Karpas-422 (cell line): Measurements from ENCODE around the gene GSTT2. TPM values are rescaled to one million over a fixed set of nuclear protein-coding genes. Genes with fewer than 3 reads are reported as not detected.
"Not testable (repeated sequence)": the region's sequence is repeated elsewhere in the genome, so short reads cannot be mapped to it uniquely, and the experiment has no call there.

Experiments used
- DNase-seq: peaks from one replicate; pipeline ENCODE4 v3.0.0-alpha.2; 2015
- H2AFZ ChIP-seq: fragments of 200-600 bp; sonication (generic); 2 replicates; pipeline ENCODE4 v1.6.1; 2014; ENCODE audit warnings: antibody characterized with exemption, low read length, mixed read lengths
- H3K27ac ChIP-seq: fragments of 200-600 bp; sonication (generic); 2 replicates; pipeline ENCODE4 v1.5.1; 2014; ENCODE audit warnings: mild to moderate bottlenecking, low read length, moderate library complexity
- H3K27me3 ChIP-seq: fragments of 200-600 bp; sonication (generic); 2 replicates; pipeline ENCODE4 v1.6.1; 2014; ENCODE audit warnings: low read length, mixed read lengths
- H3K36me3 ChIP-seq: fragments of 200-600 bp; sonication (generic); 2 replicates; pipeline ENCODE4 v1.6.1; 2014; ENCODE audit warnings: low read length, mixed read lengths; ENCODE audit not compliant: insufficient read depth
- H3K4me1 ChIP-seq: fragments of 200-600 bp; sonication (generic); 2 replicates; pipeline ENCODE4 v1.6.1; 2014; ENCODE audit warnings: mild to moderate bottlenecking, low read length, mixed read lengths
- H3K4me2 ChIP-seq: fragments of 200-600 bp; sonication (generic); 2 replicates; pipeline ENCODE4 v1.6.1; 2014; ENCODE audit warnings: low read length, low read depth, mild to moderate bottlenecking; ENCODE audit not compliant: poor library complexity, severe bottlenecking
- H3K4me3 ChIP-seq: fragments of 200-600 bp; sonication (generic); 2 replicates; pipeline ENCODE4 v1.5.1; 2014; ENCODE audit warnings: mild to moderate bottlenecking, antibody characterized with exemption, low read length, mixed read lengths
- H3K79me2 ChIP-seq: fragments of 200-600 bp; sonication (generic); 2 replicates; pipeline ENCODE4 v1.6.1; 2014; ENCODE audit warnings: mild to moderate bottlenecking, low read length, mixed read lengths
- H3K9ac ChIP-seq: fragments of 200-600 bp; sonication (generic); 2 replicates; pipeline ENCODE4 v1.6.0; 2014; ENCODE audit warnings: low read length
- H3K9me2 ChIP-seq: fragments of 200-600 bp; sonication (generic), shearing (Covaris generic); replicated peaks from 2 replicates; pipeline ENCODE4 v1.6.0; 2014; ENCODE audit warnings: mild to moderate bottlenecking, low read length, moderate library complexity; ENCODE audit not compliant: insufficient read depth
- H3K9me3 ChIP-seq: fragments of 300-700, 200-600 bp; sonication (generic); 2 replicates; pipeline ENCODE4 v1.6.1; 2014; ENCODE audit warnings: low read length, mixed read lengths
- H4K20me1 ChIP-seq: fragments of 200-600 bp; sonication (generic); 2 replicates; pipeline ENCODE4 v1.6.1; 2014; ENCODE audit warnings: mild to moderate bottlenecking, antibody characterized with exemption, low read length, low read depth; ENCODE audit not compliant: insufficient read depth
- total RNA-seq: library from RNA; depleted of rRNA; stranded (reverse); fragments of >200 nt; shearing (Covaris generic); gene quantifications from 2 replicates; pipeline ENCODE4 v1.2.3, GENCODE V29; 2014; ENCODE audit warnings: low replicate concordance

GSTT2 gene
- total RNA-seq, 1 experiment from 2014 or later: not detected

DNA sequence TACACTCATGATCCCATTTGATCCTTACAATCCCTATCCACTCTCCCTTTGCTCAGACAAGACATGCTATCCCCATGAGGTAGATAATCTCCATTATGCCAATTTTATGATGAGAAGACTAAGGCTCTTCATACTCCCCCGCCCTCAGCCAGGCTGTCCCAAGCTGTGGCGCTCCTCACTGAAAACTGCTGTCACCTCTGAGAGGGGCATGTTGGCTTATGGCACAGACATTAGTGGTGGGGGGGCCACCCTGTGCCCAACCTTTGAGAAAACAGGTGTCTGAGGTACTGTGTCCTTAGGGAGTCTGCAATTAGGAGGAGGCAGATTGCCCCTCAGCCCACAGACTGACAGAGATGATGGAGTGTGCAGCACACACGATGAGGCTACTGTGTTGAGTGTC lies 10.9 kb upstream of the GSTT2 start:
- Histone ChIP-seq H3K9ac (0 out of 2 replicates have a peak overlapping the region, but pooled peaks have one; percentile 27), H3K4me1 (peaks cover 31% of the 10 kb centered on the region), H3K9me3 (no peaks in the 10 kb centered on the region), H2AFZ (no peak overlapping the region), H3K36me3 (peaks cover 27% of the 10 kb centered on the region), H3K27me3 (no peaks in the 10 kb centered on the region), H3K4me3 (no peak overlapping the region; the same call in 1 of the 2 replicates), H4K20me1 (peaks cover 6% of the 10 kb centered on the region), H3K9me2 (no peaks in the 10 kb centered on the region), H3K4me2 (peak overlapping the region; percentile 27), H3K27ac (peak overlapping the region; percentile 79), H3K79me2 (peaks cover 25% of the 10 kb centered on the region)
- DNase-seq: peak; percentile 57

GRCh38 chr22:23970201-23970641 lies 9.7 kb upstream of the GSTT2 start:
- Histone ChIP-seq H3K9ac (no peak overlapping the region), H2AFZ (no peak overlapping the region), H3K4me3 (no peak overlapping the region), H3K4me2 (no peak overlapping the region), H3K27me3 (no peaks in the 10 kb centered on the region), H3K27ac (peak overlapping the region; percentile 79; the same call in 1 of the 2 replicates), H4K20me1 (peaks cover 6% of the 10 kb centered on the region), H3K9me2 (no peaks in the 10 kb centered on the region), H3K4me1 (peaks cover 31% of the 10 kb centered on the region), H3K36me3 (peaks cover 27% of the 10 kb centered on the region), H3K79me2 (peaks cover 25% of the 10 kb centered on the region), H3K9me3 (no peaks in the 10 kb centered on the region)
- DNase-seq: peak; percentile 52

- Histone ChIP-seq H4K20me1 (peaks cover 6% of the 10 kb centered on the region), H3K9ac (0 out of 2 replicates have a peak overlapping the region, but pooled peaks have one; percentile 37), H2AFZ (no peak overlapping the region), H3K9me3 (no peaks in the 10 kb centered on the region), H3K27ac (peak overlapping the region; percentile 79), H3K4me1 (peaks cover 31% of the 10 kb centered on the region), H3K4me3 (0 out of 2 replicates have a peak overlapping the region, but pooled peaks have one; percentile 13), H3K27me3 (no peaks in the 10 kb centered on the region), H3K4me2 (peak overlapping the region; percentile 14), H3K36me3 (peaks cover 27% of the 10 kb centered on the region), H3K9me2 (no peaks in the 10 kb centered on the region), H3K79me2 (peaks cover 25% of the 10 kb centered on the region)
- peak; percentile 54 for DNase-seq
Measured at GRCh38 chr22:23970816-23971486, 9.0 kb upstream of the GSTT2 start.

DNA sequence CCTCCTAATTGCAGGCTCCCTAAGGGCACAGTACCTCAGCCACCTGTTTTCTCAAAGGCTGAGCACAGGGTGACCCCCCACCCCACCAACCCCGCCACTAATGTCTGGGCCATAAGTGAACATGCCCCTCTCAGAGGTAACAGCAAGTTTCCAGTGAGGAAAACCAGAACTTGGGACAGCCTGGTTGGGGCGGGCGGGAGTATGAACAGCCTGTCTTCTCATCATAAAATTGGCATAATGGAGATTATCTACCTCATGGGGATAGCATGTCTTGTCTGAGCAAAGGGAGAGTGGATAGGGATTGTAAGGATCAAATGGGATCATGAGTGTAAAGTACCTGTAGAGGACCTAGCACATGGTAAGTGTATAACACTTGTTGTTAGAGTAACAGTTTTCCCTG lies 8.0 kb upstream of the GSTT2 start:
- H3K9me2 ChIP-seq, H3K27me3 ChIP-seq, H2AFZ ChIP-seq, DNase-seq, H3K9me3 ChIP-seq, H4K20me1 ChIP-seq: not testable (repeated sequence)
- Histone ChIP-seq H3K4me2 (peak overlapping the region; percentile 42), H3K4me1 (peaks cover 31% of the 10 kb centered on the region), H3K4me3 (0 out of 2 replicates have a peak overlapping the region, but pooled peaks have one; percentile 13), H3K79me2 (peaks cover 25% of the 10 kb centered on the region), H3K27ac (peak overlapping the region; percentile 79), H3K36me3 (peaks cover 27% of the 10 kb centered on the region), H3K9ac (peak overlapping the region; percentile 37; the same call in 1 of the 2 replicates)

GRCh38 chr22:23974345-23974744 lies 5.6 kb upstream of the GSTT2 start, which contains the start of gene DDT:
TSS of gene DDT (minus strand) at chr22:23974441. CDS start at chr22:23974414, 27 bp downstream.
- H3K27ac ChIP-seq, H2AFZ ChIP-seq, H3K9me2 ChIP-seq, H4K20me1 ChIP-seq, H3K4me2 ChIP-seq, DNase-seq, H3K9ac ChIP-seq, H3K9me3 ChIP-seq, H3K27me3 ChIP-seq, H3K4me3 ChIP-seq: not testable (repeated sequence)
- H3K79me2 ChIP-seq: peaks cover 22% of the 10 kb centered on the region
- H3K4me1 ChIP-seq: peaks cover 26% of the 10 kb centered on the region
- H3K36me3 ChIP-seq: peaks cover 26% of the 10 kb centered on the region

DNA sequence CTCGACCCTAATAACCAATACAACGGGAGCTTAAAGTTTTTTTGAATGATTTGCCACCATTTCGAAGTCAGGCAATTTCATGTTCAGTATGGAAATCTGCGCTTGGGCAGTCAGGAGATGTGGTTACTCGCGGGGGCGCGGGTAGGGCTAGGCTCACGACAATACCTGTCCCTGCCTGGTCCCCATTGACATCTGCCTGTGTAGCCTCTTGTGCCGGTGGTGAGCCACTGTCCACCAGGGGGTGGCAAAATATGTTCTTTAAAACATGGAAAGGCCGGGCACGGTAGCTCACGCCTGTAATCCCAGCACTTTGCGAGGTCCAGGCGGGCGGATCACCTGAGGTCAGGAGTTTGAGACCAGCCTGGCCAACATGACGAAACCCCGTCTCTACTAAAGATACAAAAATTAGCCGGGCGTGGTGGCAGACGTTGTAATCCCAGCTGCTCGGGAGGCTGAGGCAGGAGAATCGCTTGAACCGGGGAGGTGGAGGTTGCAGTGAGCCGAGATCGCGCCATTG lies 5.0 kb upstream of the GSTT2 start:
- H3K9me2 ChIP-seq, H2AFZ ChIP-seq, H3K9ac ChIP-seq, H3K27ac ChIP-seq, H4K20me1 ChIP-seq, H3K9me3 ChIP-seq, DNase-seq, H3K27me3 ChIP-seq, H3K4me2 ChIP-seq, H3K4me3 ChIP-seq: not testable (repeated sequence)
- Histone ChIP-seq H3K36me3 (peaks cover 20% of the 10 kb centered on the region), H3K79me2 (peaks cover 16% of the 10 kb centered on the region), H3K4me1 (peaks cover 21% of the 10 kb centered on the region)

- H3K9me3 ChIP-seq: not testable (repeated sequence)
Measured at GRCh38 chr22:23977304-23977703, 2.6 kb upstream of the GSTT2 start.

DNA sequence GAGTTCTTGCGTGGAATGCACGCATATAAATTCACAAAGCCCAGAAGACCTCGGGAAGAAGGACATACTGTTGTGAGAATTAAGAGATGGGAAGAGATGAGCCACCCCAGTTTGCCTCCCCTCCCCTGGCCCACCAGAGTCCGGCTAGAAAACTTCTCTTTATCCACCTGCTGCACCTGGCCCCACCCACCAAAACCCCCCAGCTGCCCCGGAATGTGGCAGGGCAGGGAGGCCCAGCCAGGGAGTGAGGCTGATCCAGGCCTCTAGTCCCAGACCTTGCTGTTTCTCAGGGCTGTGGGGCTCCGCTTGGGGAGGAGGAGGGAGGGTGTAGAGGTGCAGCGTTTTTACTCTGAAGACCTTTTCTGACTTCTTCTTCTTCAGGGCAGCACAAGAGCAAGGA lies 633 bp downstream of the GSTT2 start:
- H3K9me2 ChIP-seq, H3K9ac ChIP-seq, H3K36me3 ChIP-seq, H2AFZ ChIP-seq, H3K79me2 ChIP-seq, H4K20me1 ChIP-seq, H3K27me3 ChIP-seq, H3K4me2 ChIP-seq, H3K9me3 ChIP-seq, DNase-seq, H3K27ac ChIP-seq, H3K4me3 ChIP-seq, H3K4me1 ChIP-seq: not testable (repeated sequence)

More at GRCh38 chr22:23977304-23977703, 2.6 kb upstream of the GSTT2 start:
- not testable (repeated sequence) for H3K36me3 ChIP-seq, H3K4me1 ChIP-seq, H4K20me1 ChIP-seq, H3K27ac ChIP-seq, DNase-seq, H3K9me2 ChIP-seq, H3K4me3 ChIP-seq, H3K79me2 ChIP-seq, H3K27me3 ChIP-seq, H3K4me2 ChIP-seq, H2AFZ ChIP-seq, H3K9ac ChIP-seq
